Measurements from ENCODE around the gene TP53I13. TPM values are rescaled to one million over a fixed set of nuclear protein-coding genes. Genes with fewer than 3 reads are reported as not detected.
A peak's percentile ranks its signal among the peaks of the same experiment; 100 is the strongest.

The TP53I13 gene
- total and polyA plus RNA-seq, 10 of the 15 experiments (the other 5 are each of a cell fraction or from before 2014, with no cell fraction given): 0.31 to 45.1 (median 19.5) TPM; not detected in 1

- TF ChIP-seq, protein P1, sequence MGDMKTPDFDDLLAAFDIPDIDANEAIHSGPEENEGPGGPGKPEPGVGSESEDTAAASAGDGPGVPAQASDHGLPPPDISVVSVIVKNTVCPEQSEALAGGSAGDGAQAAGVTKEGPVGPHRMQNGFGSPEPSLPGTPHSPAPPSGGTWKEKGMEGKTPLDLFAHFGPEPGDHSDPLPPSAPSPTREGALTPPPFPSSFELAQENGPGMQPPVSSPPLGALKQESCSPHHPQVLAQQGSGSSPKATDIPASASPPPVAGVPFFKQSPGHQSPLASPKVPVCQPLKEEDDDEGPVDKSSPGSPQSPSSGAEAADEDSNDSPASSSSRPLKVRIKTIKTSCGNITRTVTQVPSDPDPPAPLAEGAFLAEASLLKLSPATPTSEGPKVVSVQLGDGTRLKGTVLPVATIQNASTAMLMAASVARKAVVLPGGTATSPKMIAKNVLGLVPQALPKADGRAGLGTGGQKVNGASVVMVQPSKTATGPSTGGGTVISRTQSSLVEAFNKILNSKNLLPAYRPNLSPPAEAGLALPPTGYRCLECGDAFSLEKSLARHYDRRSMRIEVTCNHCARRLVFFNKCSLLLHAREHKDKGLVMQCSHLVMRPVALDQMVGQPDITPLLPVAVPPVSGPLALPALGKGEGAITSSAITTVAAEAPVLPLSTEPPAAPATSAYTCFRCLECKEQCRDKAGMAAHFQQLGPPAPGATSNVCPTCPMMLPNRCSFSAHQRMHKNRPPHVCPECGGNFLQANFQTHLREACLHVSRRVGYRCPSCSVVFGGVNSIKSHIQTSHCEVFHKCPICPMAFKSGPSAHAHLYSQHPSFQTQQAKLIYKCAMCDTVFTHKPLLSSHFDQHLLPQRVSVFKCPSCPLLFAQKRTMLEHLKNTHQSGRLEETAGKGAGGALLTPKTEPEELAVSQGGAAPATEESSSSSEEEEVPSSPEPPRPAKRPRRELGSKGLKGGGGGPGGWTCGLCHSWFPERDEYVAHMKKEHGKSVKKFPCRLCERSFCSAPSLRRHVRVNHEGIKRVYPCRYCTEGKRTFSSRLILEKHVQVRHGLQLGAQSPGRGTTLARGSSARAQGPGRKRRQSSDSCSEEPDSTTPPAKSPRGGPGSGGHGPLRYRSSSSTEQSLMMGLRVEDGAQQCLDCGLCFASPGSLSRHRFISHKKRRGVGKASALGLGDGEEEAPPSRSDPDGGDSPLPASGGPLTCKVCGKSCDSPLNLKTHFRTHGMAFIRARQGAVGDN (IDR thresholded peaks at IDR 0.05): peak; percentile 84
- TF ChIP-seq RB1 (IDR thresholded peaks at IDR 0.05; ENCODE audit: borderline replicate concordance): no peak
- peak; percentile 67 for TF ChIP-seq PBX3 (IDR thresholded peaks at IDR 0.05; ENCODE audit: insufficient replicate concordance, low read depth, low read length)
- TF ChIP-seq BACH1 (IDR thresholded peaks at IDR 0.05; ENCODE audit: borderline replicate concordance): peak; percentile 76
- TF ChIP-seq RAD21 (IDR thresholded peaks at IDR 0.05; ENCODE audit: insufficient read depth, low read depth, low read length): peak; percentile 40
- no peak for TF ChIP-seq BRCA1 (IDR thresholded peaks at IDR 0.05; ENCODE audit: low read depth, low read length)
- peak in 1 of 2 experiments; percentile 87; a peak in 2 of 4 replicates for TF ChIP-seq BHLHE40 (IDR thresholded peaks at IDR 0.05; ENCODE audit: borderline replicate concordance in 1 of 2, low read depth in 2 of 2, low read length in 1 of 2)
- peak; percentile 71; the same call in 1 of the 2 replicates for TF ChIP-seq SMARCA5 (IDR thresholded peaks at IDR 0.05)
- TF ChIP-seq GATAD2B (conservative IDR thresholded peaks at IDR 0.05; ENCODE audit: low read depth): 0 out of 2 replicates have a peak, but pooled peaks have one; percentile 53
- 0 out of 2 replicates have a peak, but pooled peaks have one; percentile 49 for TF ChIP-seq YY1 (IDR thresholded peaks at IDR 0.05; ENCODE audit: low read depth, low read length)
- TF ChIP-seq LARP7 (IDR thresholded peaks at IDR 0.05): peak; percentile 43; the same call in 1 of the 2 replicates
- peak; percentile 50; the same call in 1 of the 2 replicates for TF ChIP-seq IKZF1 (conservative IDR thresholded peaks at IDR 0.05)
- TF ChIP-seq MXI1 (IDR thresholded peaks at IDR 0.05; ENCODE audit: low read depth, low read length): peak; percentile 57
- peak; percentile 50 for TF ChIP-seq USF1 (IDR thresholded peaks at IDR 0.05; ENCODE audit: borderline replicate concordance, extremely low read length, insufficient read depth, low read depth, low read length)
- peak; percentile 16 for TF ChIP-seq SP1 (IDR thresholded peaks at IDR 0.05; ENCODE audit: low read depth, low read length)
- TF ChIP-seq PRDM15 (CRISPR knock-in tag; IDR thresholded peaks at IDR 0.05): no peak
- peak; percentile 48 for TF ChIP-seq MYC (IDR thresholded peaks at IDR 0.05; ENCODE audit: insufficient read depth, insufficient read length, insufficient replicate concordance, low read length, severe bottlenecking)
- TF ChIP-seq POLR2A (IDR thresholded peaks at IDR 0.05; ENCODE audit: low read depth, low read length): no peak; the same call in 1 of the 2 replicates
Observed at GRCh38 chr17:29572691-29573557, 4.4 kb downstream of the TP53I13 start (continued).
